Aorta (tissue), 5 donors: ENCODE results near the gene ABCA7. TPM values are rescaled to one million over a fixed set of nuclear protein-coding genes. Genes with fewer than 3 reads are reported as not detected.

Experiments used
- ATAC-seq: fragments of 200-7000 bp; cut with Tn5 transposase; one replicate; pipeline ENCODE4 v1.9.1; 2022; ENCODE audit warnings: moderate library complexity; ENCODE audit not compliant: low FRiP score
- DNase-seq, 2 donors: peaks; one replicate each; pipeline ENCODE4 v3.0.0-alpha.2; 2020
- H3K27ac ChIP-seq, 2 donors: one replicate each; pipeline ENCODE4 v1.5.1; 2013; ENCODE audit warnings: low read length in 2 of 2, mild to moderate bottlenecking in 2 of 2, moderate library complexity in 2 of 2, control low read depth in 1 of 2, inconsistent platforms in 1 of 2, low read depth in 1 of 2
- H3K27me3 ChIP-seq, 2 donors: one replicate each; pipeline ENCODE4 v1.6.1; 2013; ENCODE audit warnings: control low read depth in 1 of 2, low read length in 1 of 2, mild to moderate bottlenecking in 1 of 2, moderate library complexity in 1 of 2; ENCODE audit not compliant: insufficient read depth in 2 of 2, control insufficient read depth in 1 of 2
- H3K36me3 ChIP-seq, 2 donors: one replicate each; pipeline ENCODE4 v1.6.1; 2013; ENCODE audit warnings: control low read depth in 1 of 2, low read length in 1 of 2, mild to moderate bottlenecking in 1 of 2; ENCODE audit not compliant: insufficient read depth in 2 of 2, control insufficient read depth in 1 of 2
- H3K4me1 ChIP-seq, 2 donors: one replicate each; pipeline ENCODE4 v1.6.1; 2013; ENCODE audit warnings: low read length in 2 of 2, control low read depth in 1 of 2, mild to moderate bottlenecking in 1 of 2, moderate library complexity in 1 of 2; ENCODE audit not compliant: insufficient read depth in 2 of 2, control insufficient read depth in 1 of 2
- H3K4me3 ChIP-seq, 2 donors: one replicate each; pipeline ENCODE4 v1.5.1; 2013; ENCODE audit warnings: low read length in 2 of 2, control low read depth in 1 of 2, mild to moderate bottlenecking in 1 of 2
- H3K9me3 ChIP-seq: one replicate; pipeline ENCODE4 v1.6.1; 2013; ENCODE audit warnings: mild to moderate bottlenecking, low read length; ENCODE audit not compliant: control insufficient read depth
- WGBS, 2 donors: extraction: QIAGEN DNeasy Blood & Tissue Kit; methylation state at CpG; one replicate each; pipeline ENCODE4 v1.1.7; 2013; 5-methylcytosine and 5-hydroxymethylcytosine counted together
- intact Hi-C, 2 donors: fragments of 100-400 bp; cut with DNase I; formaldehyde crosslinking; loops; one replicate each; pipeline versions ENCODE4 v1.14.2 to v1.15.0; 2022
- polyA plus RNA-seq, 2 donors: library from polyadenylated mRNA; stranded (reverse); fragments of 200-250 nt; gene quantifications; one replicate each; pipeline ENCODE4 v1.2.3, GENCODE V29; 2013
- total RNA-seq, 2 donors: library from RNA; stranded (reverse); fragmentation: NEBNext Ultra II Directional; extraction: Animal tissue kit (Norgen Biotek cat#: 25700); gene quantifications; one replicate each; pipeline ENCODE4 v1.2.1, GENCODE V29; 2021
- donor health status: healthy with polysubstance abuse.
- donor health status: Bipolar disorder and iron deficiency.
- donor health status: DM: no; HTN: no; CAD: no.
- donor health status: DM: no; HTN: no; CAD: no.
- donor health status: DM: yes; HTN: yes; CAD: no.

ABCA7 gene
- total and polyA plus RNA-seq, 4 donors = 1.9 to 20.6 (median 8.5) TPM

DNA sequence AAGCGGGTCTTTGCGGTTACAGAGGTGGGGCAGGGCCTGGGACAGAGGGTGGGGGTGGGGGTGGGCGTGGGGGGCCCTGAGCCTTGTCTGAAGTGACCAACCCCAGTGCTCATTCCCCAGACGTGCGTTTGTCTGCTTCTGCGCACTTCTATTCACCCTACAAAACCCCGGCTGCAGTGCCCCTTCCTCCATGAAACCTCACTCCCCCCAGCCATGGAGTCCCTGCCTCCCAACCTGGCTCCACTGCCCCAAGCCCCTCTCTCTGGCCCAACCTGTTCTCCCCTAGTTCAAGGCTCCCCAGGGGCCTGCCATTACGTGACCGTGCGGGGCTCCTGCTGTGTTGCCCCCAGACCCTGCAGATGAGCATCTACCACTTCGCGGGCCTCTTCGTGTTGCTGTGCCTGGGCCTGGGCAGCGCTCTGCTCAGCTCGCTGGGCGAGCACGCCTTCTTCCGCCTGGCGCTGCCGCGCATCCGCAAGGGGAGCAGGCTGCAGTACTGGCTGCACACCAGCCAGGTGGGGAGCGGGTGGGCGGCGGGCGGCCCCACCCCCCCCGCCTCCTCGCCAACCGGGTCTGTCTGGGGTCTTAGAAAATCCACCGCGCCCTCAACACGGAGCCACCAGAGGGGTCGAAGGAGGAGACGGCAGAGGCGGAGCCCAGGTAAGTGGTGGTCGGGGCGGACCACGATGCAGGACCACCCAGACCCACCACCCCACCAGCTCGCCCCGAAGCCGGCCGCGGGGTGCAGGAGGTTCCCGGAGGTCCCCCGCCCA, 31.5 kb upstream of the ABCA7 start:
- DNase-seq (no peak), ATAC-seq (no peak)
- Histone ChIP-seq H3K4me1 (no peaks in the 10 kb centered on the region), H3K9me3 (no peaks in the 10 kb centered on the region), H3K27me3 (no peaks in the 10 kb centered on the region), H3K27ac (no peak overlapping the region), H3K4me3 (no peak overlapping the region), H3K36me3 (no peaks in the 10 kb centered on the region)
- intact Hi-C loops = no loop called here
- WGBS, 2 donors = 93 to 94% methylated on average over 28 to 45 of the region's 45 CpGs

- no peaks in the 10 kb centered on the region for H3K9me3 ChIP-seq
- WGBS, 2 donors = 80 to 81% methylated on average over 82 to 92 of the region's 92 CpGs
- no peak overlapping the region for H3K27ac ChIP-seq
- H3K4me1 ChIP-seq = no peaks in the 10 kb centered on the region
- DNase-seq = no peak
- intact Hi-C loops = no loop called here
- no peak for ATAC-seq
- no peaks in the 10 kb centered on the region for H3K27me3 ChIP-seq
- H3K4me3 ChIP-seq = no peak overlapping the region
- H3K36me3 ChIP-seq = no peaks in the 10 kb centered on the region
These were observed 30.6 kb upstream of the ABCA7 start for GRCh38 chr19:1009041-1009980.

GRCh38 chr19:1009981-1010538, 29.8 kb upstream of the ABCA7 start:
- no peaks in the 10 kb centered on the region for H3K27me3 ChIP-seq
- DNase-seq = no peak
- no peak overlapping the region for H3K4me3 ChIP-seq
- WGBS, 2 donors = 84 to 85% methylated on average over 27 to 29 of the region's 29 CpGs
- no peaks in the 10 kb centered on the region for H3K9me3 ChIP-seq
- no peaks in the 10 kb centered on the region for H3K36me3 ChIP-seq
- no peak overlapping the region for H3K27ac ChIP-seq
- intact Hi-C loops = no loop called here
- H3K4me1 ChIP-seq = no peaks in the 10 kb centered on the region
- ATAC-seq = no peak

GRCh38 chr19:1010586-1011510, 29.1 kb upstream of the ABCA7 start:
- no peak overlapping the region for H3K27ac ChIP-seq
- intact Hi-C loops = no loop called here
- no peaks in the 10 kb centered on the region for H3K9me3 ChIP-seq
- 91 to 92% methylated on average over 54 to 56 of the region's 56 CpGs for WGBS, 2 donors
- ATAC-seq (no peak), DNase-seq (no peak)
- H3K4me1 ChIP-seq = no peaks in the 10 kb centered on the region
- no peak overlapping the region for H3K4me3 ChIP-seq
- no peaks in the 10 kb centered on the region for H3K36me3 ChIP-seq
- H3K27me3 ChIP-seq = no peaks in the 10 kb centered on the region

DNA sequence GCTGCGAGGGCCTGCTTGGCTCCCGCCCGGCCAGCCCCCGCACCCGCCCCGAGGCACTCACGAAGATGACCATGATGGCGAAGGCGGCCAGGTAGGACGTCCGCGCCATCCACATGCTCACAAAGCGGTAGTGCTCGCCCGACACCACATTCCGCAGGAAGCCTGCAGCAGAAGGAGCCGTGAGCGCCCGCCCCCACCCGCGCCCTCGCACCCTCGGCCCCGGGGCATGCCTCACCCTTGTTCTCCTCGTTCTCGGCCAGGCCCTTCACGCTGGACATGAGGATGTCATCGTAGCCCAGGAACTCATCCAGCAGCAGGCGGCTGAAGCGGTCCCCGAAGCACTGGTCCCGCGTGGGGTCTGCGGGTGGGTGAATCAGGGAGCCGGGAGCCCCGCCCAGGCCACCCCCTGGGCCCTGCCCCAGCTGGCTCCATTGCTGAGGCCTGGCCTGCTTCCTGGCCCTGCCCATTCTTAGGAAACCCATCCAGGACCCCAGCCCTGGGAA, 28.0 kb upstream of the ABCA7 start:
- WGBS, 2 donors = 94 to 98% methylated on average over 28 to 36 of the region's 36 CpGs
- Histone ChIP-seq H3K27me3 (no peaks in the 10 kb centered on the region), H3K9me3 (no peaks in the 10 kb centered on the region), H3K4me1 (no peaks in the 10 kb centered on the region), H3K27ac (no peak overlapping the region), H3K4me3 (no peak overlapping the region), H3K36me3 (no peaks in the 10 kb centered on the region)
- intact Hi-C loops = no loop called here
- ATAC-seq = no peak
- DNase-seq = no peak

DNA sequence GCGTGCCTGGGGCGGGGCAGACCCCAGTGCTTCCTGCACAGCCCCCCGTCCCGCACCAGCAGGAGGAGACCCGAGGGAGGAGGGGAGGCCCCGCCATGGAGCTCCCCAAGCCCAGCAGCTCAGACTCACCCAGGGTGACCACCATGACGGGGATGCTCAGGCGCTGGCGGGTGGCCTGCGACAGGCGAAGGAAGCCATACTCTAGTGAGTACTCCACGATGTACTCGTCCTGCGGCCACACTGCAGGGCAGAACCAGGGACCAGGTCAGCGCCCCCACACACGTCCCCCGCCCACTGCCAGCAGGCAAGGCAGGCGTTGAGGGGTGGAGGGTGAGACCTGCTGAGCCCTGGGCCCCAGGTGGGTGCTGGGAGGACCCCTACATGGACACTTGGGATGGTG, 27.6 kb upstream of the ABCA7 start:
- no peak for ATAC-seq
- Histone ChIP-seq H3K4me3 (no peak overlapping the region), H3K27me3 (no peaks in the 10 kb centered on the region), H3K36me3 (no peaks in the 10 kb centered on the region), H3K4me1 (no peaks in the 10 kb centered on the region), H3K9me3 (no peaks in the 10 kb centered on the region), H3K27ac (no peak overlapping the region)
- DNase-seq = no peak
- intact Hi-C loops = no loop called here
- 88 to 91% methylated on average over 17 to 18 of the region's 18 CpGs for WGBS, 2 donors

GRCh38 chr19:1013218-1013617, 26.7 kb upstream of the ABCA7 start:
- no peak for DNase-seq
- H3K4me3 ChIP-seq = no peak overlapping the region
- WGBS, 2 donors = 90% methylated on average over 10 of the region's 10 CpGs
- no peaks in the 10 kb centered on the region for H3K4me1 ChIP-seq
- no peaks in the 10 kb centered on the region for H3K36me3 ChIP-seq
- H3K27me3 ChIP-seq = no peaks in the 10 kb centered on the region
- ATAC-seq = no peak
- intact Hi-C loops = no loop called here
- no peaks in the 10 kb centered on the region for H3K9me3 ChIP-seq
- H3K27ac ChIP-seq = no peak overlapping the region
